ENCODE results near the gene ELMO3. TPM values are rescaled to one million over a fixed set of nuclear protein-coding genes. Genes with fewer than 3 reads are reported as not detected.

The ELMO3 gene
- total RNA-seq, 1 experiment from 2014 or later, result 8.6 TPM

DNA sequence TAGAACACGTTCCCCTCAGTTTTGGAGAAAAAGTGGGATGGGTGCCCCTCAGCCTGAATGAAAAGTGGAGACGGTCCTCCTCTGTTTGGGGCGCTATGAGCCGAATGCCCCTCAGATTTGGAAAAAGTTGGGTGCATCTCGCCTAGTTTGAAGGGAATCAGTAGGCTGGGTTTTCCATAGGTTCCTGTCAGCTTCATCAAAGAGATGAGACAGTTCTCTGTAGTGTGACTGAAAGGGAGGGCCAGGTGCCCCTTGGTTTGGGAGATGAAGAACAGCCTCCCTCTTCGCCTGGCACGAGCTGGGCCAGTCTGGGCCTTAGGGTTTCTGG is 49.1 kb downstream of the ELMO3 start:
- Histone ChIP-seq H3K14ac (ENCODE audit: insufficient read depth, low read length) (no peak overlapping the region), H3K18ac (ENCODE audit: insufficient read length, low read depth, low read length) (no peak overlapping the region), H3K4ac (ENCODE audit: low read depth, low read length) (no peak overlapping the region), H3K4me1 (ENCODE audit: insufficient read depth, low read length) (peaks cover 4% of the 10 kb centered on the region; the same call in 1 of the 2 replicates), H2AK5ac (ENCODE audit: insufficient read length, low read length) (no peak overlapping the region), H3K27me3 (ENCODE audit: insufficient read depth, low read length) (no peaks in the 10 kb centered on the region; the same call in 1 of the 2 replicates), H2AFZ (ENCODE audit: low read length) (no peak overlapping the region), H3K79me1 (ENCODE audit: insufficient read depth, low read depth, low read length, poor library complexity, severe bottlenecking) (no peaks in the 10 kb centered on the region), H3K79me2 (ENCODE audit: insufficient read depth, low read length) (no peaks in the 10 kb centered on the region; the same call in 1 of the 2 replicates), H3K23ac (ENCODE audit: insufficient read length, low read depth, low read length) (no peak overlapping the region), H2BK12ac (ENCODE audit: insufficient read length, low read depth, low read length) (no peak overlapping the region), H4K91ac (ENCODE audit: insufficient read length, low read depth, low read length) (no peak overlapping the region), H2BK20ac (ENCODE audit: low read depth, low read length, poor library complexity, severe bottlenecking) (no peak overlapping the region), H3K9ac (ENCODE audit: extremely low read depth, insufficient read length, low read length) (no peak overlapping the region), H3K27ac (ENCODE audit: insufficient read length, low read depth, low read length) (no peak overlapping the region), H2BK120ac (ENCODE audit: low read depth, low read length, poor library complexity, severe bottlenecking) (no peak overlapping the region), H4K8ac (replicated peaks; ENCODE audit: insufficient read length, low read depth, low read length) (no peak overlapping the region), H3K9me3 (ENCODE audit: control insufficient read depth, low read depth, low read length) (no peaks in the 10 kb centered on the region), H3K56ac (ENCODE audit: insufficient read length, low read depth, low read length) (no peak overlapping the region), H2BK15ac (ENCODE audit: low read depth, low read length) (no peak overlapping the region), H4K20me1 (ENCODE audit: control insufficient read depth, insufficient read depth, insufficient read length) (no peaks in the 10 kb centered on the region), H3K23me2 (ENCODE audit: insufficient read length, low read depth, low read length, poor library complexity, severe bottlenecking) (peaks cover 31% of the 10 kb centered on the region), H3T11ph (ENCODE audit: low read length) (no peak overlapping the region), H4K5ac (ENCODE audit: insufficient read length, low read depth, low read length) (no peak overlapping the region), H2BK5ac (ENCODE audit: insufficient read length, low read length) (no peak overlapping the region), H3K4me2 (ENCODE audit: insufficient read depth, insufficient read length, low read length) (peak overlapping the region; percentile 65)
- no CpG with 5 or more reads among the region's 7 CpGs for WGBS (ENCODE audit: extremely low coverage, insufficient read length, low lambda C conversion rate)
- H3K27me3 Mint-ChIP-seq (ENCODE audit: low read depth), result peaks cover 24% of the 10 kb centered on the region
- peaks cover 32 to 39% of the 10 kb centered on the region in 2 experiments for H3K4me1 Mint-ChIP-seq
- no peaks in the 10 kb centered on the region for H3K9me3 Mint-ChIP-seq
- DNase-seq, result no peak
- no peak for TF ChIP-seq CTCF (conservative IDR thresholded peaks at IDR 0.05)
- H3K4me3 Mint-ChIP-seq, result peak overlapping the region; percentile 86 to 94
- H3K36me3 Mint-ChIP-seq (ENCODE audit: insufficient read depth in 1 of 3, low read depth in 3 of 3), result peaks cover 0 to 2% (median 0%) of the 10 kb centered on the region in 3 experiments; a peak in 1 of 7 replicates
- no peak overlapping the region for H3K27ac Mint-ChIP-seq

All from H9 (cell line).